ENCODE data around the gene TMEM131L.

- TF ChIP-seq CTCF (optimal IDR thresholded peaks at IDR 0.05 in 1 of 3, IDR thresholded peaks at IDR 0.05 in 1 of 3, conservative IDR thresholded peaks at IDR 0.05 in 1 of 3; ENCODE audit: extremely low read depth in 1 of 3, insufficient read depth in 2 of 3, low read length in 3 of 3) (no peak), EZH2 (IDR thresholded peaks at IDR 0.05; ENCODE audit: low read length) (no peak)
Observed at GRCh38 chr4:153668647-153669046, 202.5 kb downstream of the TMEM131L start.

All from keratinocyte (primary cell).